Brain microvascular endothelial cell (primary cell): Measurements from ENCODE around the gene NTF3.
A peak's percentile ranks its signal among the peaks of the same experiment; 100 is the strongest.

Experiments
- DNase-seq: peaks from one replicate; pipeline ENCODE4 v3.0.0-alpha.2; 2020
- H3K27ac ChIP-seq: fragments of 250-450 bp; sonication (Bioruptor Pico); 2 replicates; pipeline ENCODE4 v1.5.1; 2020; ENCODE audit warnings: mild to moderate bottlenecking, moderate library complexity
- H3K27me3 ChIP-seq: fragments of 250-450 bp; sonication (Bioruptor Pico); replicated peaks from 2 replicates; pipeline ENCODE4 v1.5.1; 2020; ENCODE audit warnings: mild to moderate bottlenecking
- H3K36me3 ChIP-seq: fragments of 250-450 bp; sonication (Bioruptor Pico); replicated peaks from 2 replicates; pipeline ENCODE4 v1.5.1; 2020; ENCODE audit warnings: mild to moderate bottlenecking
- H3K4me3 ChIP-seq: 2 replicates; pipeline ENCODE4 v1.5.1; 2011; ENCODE audit warnings: low read depth, mild to moderate bottlenecking, control low read depth, low read length, moderate library complexity
- in situ Hi-C: cut with HindIII; loops from 2 replicates; pipeline ENCODE4 v1.10.0; 2017; ENCODE audit warnings: low sequenced_read_pairs, low pct_ligation_motif_present
- TF ChIP-seq, protein P1 (sequence below): IDR thresholded peaks from 2 replicates; pipeline ENCODE4 v1.5.1; 2011; ENCODE audit warnings: low read depth, mild to moderate bottlenecking, moderate library complexity, low read length, control low read depth, inconsistent platforms; ENCODE audit errors: missing control alignments

Gene NTF3

DNA sequence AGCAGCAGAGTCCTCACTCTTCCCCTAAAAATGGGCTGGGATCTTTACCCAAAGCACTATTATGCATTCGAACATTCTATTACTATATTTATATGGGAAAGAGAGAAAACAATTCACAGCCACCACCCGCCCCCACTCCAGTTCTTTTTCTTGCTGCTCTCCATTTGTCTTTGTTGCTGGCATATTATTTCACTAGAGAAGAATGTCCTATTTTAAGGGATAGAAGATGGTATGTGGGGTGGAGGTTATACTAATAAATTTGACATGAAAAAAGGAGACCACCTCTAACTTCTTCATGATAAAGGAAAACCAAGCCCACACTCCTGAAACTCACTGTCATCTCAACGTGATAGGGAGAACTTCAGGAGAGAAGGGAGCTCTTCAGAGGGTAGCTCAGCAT is 28.5 kb upstream of the NTF3 start:
- no peak overlapping the region for H3K27ac ChIP-seq
- no peaks in the 10 kb centered on the region for H3K27me3 ChIP-seq
- in situ Hi-C loops, result no loop called here
- no peak for DNase-seq
- H3K36me3 ChIP-seq, result no peaks in the 10 kb centered on the region
- TF ChIP-seq, protein P1, sequence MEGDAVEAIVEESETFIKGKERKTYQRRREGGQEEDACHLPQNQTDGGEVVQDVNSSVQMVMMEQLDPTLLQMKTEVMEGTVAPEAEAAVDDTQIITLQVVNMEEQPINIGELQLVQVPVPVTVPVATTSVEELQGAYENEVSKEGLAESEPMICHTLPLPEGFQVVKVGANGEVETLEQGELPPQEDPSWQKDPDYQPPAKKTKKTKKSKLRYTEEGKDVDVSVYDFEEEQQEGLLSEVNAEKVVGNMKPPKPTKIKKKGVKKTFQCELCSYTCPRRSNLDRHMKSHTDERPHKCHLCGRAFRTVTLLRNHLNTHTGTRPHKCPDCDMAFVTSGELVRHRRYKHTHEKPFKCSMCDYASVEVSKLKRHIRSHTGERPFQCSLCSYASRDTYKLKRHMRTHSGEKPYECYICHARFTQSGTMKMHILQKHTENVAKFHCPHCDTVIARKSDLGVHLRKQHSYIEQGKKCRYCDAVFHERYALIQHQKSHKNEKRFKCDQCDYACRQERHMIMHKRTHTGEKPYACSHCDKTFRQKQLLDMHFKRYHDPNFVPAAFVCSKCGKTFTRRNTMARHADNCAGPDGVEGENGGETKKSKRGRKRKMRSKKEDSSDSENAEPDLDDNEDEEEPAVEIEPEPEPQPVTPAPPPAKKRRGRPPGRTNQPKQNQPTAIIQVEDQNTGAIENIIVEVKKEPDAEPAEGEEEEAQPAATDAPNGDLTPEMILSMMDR, result no peak
- H3K4me3 ChIP-seq, result no peak overlapping the region

DNA sequence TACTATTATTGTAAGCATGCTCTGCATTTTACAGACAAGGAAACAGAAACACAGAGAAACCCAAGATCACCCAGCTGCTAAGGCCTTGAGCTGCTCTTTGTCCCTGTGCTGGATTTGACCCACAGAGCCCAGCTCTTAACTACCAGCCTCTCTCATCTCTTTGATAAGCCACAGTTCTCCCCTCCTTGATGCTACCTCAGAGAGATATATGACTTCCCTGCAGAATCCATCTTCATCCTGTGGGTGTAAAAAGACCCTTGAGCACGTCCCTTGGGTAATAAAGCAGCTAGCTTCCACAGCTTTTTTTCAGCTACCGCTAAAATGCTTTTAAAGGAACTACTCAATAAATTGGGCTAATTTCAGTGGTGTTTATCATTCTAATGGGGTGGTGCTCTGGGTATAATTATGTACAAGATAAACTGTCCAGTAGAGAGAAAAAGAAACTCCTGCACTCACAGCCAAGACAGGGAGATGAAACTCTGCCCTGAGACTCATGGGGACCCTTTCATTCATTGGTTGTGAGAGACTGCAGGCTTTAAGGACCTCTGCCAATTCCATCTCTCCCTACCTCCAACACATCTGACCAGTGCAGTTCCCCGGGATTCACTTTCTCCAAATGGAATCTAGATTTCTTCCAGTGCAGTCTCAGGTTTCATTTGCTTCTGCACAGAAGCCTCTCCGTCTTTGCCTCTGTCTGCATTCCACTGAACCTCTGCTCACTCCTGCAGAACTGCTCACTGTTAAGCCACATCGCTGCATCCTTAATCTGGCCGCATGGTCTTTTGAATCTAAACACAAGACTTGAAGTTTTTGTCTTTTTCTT is 24.7 kb upstream of the NTF3 start:
- H3K27ac ChIP-seq, result no peak overlapping the region
- in situ Hi-C loops, result no loop called here
- no peaks in the 10 kb centered on the region for H3K27me3 ChIP-seq
- DNase-seq, result no peak
- TF ChIP-seq, protein P1, result no peak
- no peaks in the 10 kb centered on the region for H3K36me3 ChIP-seq
- no peak overlapping the region for H3K4me3 ChIP-seq

DNA sequence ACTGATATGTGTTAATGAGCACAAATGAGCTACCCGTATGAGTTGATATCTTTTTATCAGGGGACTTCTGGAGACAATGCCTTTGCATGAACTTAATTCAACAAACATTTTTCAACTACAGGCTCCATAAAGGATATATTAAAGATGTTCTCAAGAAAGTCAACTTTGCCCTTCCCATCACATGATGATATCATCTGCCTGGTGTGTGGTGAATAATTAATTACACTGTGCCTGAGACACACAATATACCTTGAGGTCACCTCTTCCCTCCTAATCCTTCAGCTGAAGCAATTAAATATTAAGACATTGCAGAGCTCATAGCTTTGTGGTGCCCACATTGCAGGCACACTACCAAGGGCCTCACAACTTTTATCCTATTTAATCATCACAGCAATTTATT is 22.3 kb upstream of the NTF3 start:
- Histone ChIP-seq H3K36me3 (no peaks in the 10 kb centered on the region), H3K27ac (no peak overlapping the region), H3K27me3 (no peaks in the 10 kb centered on the region), H3K4me3 (no peak overlapping the region)
- in situ Hi-C loops, result no loop called here
- TF ChIP-seq, protein P1, result no peak
- no peak for DNase-seq

DNA sequence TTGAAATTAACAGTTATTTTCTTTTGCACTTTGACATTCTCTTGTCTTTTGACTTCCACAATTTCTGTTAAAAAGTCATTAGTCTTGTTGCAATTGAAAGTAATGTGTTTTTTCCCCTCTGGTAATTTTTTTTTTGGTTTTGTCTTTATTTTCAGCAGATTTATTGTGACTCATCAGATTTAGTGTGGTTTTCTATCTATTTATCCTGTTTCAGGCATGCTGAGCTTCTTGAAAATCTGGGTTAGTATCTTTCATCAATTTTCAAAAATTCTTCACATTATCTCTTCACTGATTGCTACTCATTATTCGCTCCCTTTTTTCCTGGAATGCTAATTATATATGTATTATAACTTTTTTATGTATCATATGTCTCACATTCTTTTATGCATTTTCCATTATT is 15.3 kb upstream of the NTF3 start:
- in situ Hi-C loops, result no loop called here
- no peak for DNase-seq
- TF ChIP-seq, protein P1, result no peak
- no peak overlapping the region for H3K4me3 ChIP-seq
- H3K27ac ChIP-seq, result no peak overlapping the region
- no peaks in the 10 kb centered on the region for H3K27me3 ChIP-seq
- H3K36me3 ChIP-seq, result no peaks in the 10 kb centered on the region

DNA sequence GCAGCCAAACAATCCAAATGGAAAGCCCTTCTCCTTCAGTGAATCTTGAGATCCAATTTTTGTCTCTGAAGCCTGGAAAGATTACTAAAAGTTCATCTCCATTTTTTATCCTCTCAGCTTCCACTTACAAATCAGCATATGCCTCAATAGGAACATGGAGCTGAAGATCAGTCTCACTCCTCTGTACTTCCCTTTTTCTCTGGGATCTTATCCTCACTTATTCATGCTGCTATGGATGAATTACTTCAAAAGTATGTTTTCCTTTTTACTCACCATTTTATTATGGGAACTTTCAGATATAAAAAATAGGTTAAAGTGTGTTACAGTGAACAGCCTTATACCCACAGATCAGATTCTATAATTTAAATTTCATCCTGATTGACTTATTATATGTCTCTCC is 14.4 kb upstream of the NTF3 start:
- H3K36me3 ChIP-seq, result no peaks in the 10 kb centered on the region
- DNase-seq, result no peak
- no peaks in the 10 kb centered on the region for H3K27me3 ChIP-seq
- no peak overlapping the region for H3K4me3 ChIP-seq
- TF ChIP-seq, protein P1, result no peak
- in situ Hi-C loops, result no loop called here
- H3K27ac ChIP-seq, result peak overlapping the region; percentile 10
